Measurements from ENCODE around the gene GSG1L.

The GSG1L gene

GRCh38 chr16:28090646-28091377 lies 27.3 kb upstream of the GSG1L start:
- no peak for DNase-seq

- no peak for DNase-seq
Observed at GRCh38 chr16:28089992-28090365, 26.5 kb upstream of the GSG1L start.

DNA sequence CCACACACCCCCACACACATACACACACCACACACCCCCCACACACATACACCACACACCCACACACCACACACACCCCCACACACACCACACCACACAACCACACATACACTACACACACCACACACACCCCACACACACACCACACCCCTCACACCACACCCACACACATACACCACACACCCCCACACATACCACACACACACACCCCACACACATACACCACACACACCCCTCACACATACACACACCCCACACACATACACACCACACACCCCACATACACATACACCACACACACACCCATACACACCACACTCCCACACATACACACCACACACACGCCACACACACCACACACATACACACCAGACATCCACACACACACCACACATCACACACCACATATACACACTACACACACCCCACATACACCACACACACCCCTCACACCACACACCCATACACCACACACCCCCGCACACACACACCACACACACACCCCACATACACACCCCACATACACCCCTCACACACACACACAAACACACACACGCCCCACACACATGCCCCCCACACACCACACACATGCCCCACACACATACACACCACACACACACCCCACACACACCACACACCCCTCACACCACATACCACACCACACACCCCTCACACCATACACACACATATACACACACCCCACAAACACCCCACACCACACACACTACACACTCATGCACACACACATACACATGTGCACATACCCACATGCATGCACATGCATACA lies 25.9 kb upstream of the GSG1L start:
- no peak for DNase-seq

GRCh38 chr16:28087675-28088300 lies 24.3 kb upstream of the GSG1L start:
- no peak for DNase-seq

DNA sequence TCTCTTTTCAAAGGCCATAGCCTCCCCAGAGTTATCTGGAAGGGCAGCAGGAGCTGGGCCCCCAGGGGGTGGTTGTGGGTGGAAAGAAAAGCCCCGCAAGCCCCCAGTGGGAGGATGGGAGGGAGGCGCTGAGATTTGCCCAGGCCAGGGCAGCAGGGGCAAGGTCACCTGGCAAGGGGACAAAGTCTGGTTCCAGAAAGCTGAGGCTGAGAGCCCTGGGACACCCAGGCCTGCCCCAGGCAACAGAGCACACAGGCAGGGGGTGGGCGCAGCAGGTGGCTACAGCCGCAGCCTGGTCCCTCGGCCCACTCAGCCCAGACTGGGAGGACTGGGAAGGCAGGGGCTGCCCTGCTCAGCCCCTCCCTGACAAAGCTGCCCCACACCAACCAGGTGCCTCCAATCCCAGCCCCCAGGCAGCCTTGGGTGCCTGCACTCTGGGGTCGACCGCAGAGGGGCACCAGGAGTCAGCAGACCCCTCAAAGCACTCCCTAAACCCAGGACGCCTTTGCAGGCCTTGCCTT lies 23.7 kb upstream of the GSG1L start:
- no peak for DNase-seq

- no peak for DNase-seq
Observed at GRCh38 chr16:28086186-28087139, 22.9 kb upstream of the GSG1L start.

DNA sequence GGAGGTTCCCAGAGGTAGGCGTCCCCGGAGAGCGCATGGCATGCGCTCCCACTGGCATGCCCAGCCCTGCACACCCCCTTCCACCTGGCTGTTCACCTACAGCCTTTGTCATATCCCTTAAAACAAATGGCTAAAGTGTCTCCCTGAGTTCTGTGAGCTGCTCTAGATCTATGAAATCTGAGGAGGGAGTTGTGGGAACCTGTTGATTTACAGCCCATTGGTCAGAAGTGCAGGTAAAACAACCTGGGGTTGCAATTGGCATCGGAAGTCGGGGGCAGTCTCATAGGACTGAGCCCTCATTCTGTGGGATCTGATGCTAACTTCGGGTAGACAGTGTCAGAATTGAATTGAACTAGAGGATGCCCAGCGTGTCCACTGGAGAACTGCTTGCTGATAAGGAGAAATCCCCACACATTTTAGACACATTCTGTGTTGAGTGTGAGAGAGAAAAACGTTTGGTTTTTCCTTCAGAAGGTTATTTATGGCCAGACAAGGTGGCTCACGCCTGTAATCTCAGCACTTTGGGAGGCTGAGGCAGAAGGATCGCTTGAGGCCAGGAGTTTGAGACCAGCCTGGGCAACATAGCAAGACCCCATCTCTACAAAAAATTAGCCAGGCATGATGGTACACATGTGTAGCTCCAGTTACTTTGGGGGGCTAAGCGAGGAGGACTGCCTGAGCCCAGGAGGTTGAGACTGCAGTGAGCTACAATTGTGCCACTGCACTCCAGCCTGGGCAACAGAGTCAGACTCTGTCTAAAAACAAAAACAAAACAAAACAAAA lies 22.1 kb upstream of the GSG1L start:
- DNase-seq, result no peak

GRCh38 chr16:28084209-28084608 lies 20.7 kb upstream of the GSG1L start:
- DNase-seq, result no peak

DNA sequence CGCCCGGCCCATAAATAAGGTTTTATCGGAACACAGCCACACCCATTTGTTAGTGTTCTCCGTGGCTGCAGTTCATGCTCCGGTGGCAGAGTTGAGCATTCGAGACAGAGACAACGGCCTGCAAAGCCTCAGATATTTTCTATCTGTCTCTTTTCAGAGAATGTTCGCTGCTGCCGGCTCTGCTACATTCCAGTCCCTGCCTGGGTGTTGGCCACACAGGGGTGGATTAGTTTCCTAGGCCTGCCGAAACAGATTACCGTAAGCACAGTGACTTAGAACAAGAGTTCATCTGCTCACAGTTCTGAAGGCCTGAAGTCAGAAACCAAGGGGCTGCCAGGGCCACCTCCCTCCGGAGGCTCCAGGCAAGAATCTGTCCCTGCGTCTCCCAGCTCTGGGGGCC lies 19.1 kb upstream of the GSG1L start:
- no peak for DNase-seq

GRCh38 chr16:28081391-28081968 lies 18.0 kb upstream of the GSG1L start:
- no peak for DNase-seq

- no peak for DNase-seq
Observed at GRCh38 chr16:28078261-28078660, 14.7 kb upstream of the GSG1L start.

DNA sequence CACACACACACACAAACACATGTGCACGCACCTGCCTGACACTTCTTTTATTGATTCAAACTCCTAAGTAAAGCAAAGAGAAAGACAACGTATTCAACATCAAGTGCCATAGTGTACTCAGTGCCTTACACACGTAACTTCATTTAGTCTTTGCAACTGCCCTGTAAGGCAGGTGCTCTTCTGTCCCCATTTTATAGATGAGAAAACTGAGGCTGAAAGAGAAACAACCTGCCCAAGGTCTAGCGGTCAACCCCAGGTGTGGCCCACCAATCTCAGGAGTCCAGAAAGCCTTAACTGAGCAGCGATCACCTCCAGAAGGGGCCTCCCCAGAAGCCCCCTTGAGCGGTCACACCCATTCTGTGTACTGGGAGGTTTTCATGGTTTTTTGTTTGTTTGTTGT lies 10.3 kb upstream of the GSG1L start:
- DNase-seq, result no peak

- DNase-seq, result no peak
Observed at GRCh38 chr16:28072087-28072486, 8.6 kb upstream of the GSG1L start.

GRCh38 chr16:28069971-28070794 lies 6.7 kb upstream of the GSG1L start:
- peak; percentile 18 for DNase-seq

DNA sequence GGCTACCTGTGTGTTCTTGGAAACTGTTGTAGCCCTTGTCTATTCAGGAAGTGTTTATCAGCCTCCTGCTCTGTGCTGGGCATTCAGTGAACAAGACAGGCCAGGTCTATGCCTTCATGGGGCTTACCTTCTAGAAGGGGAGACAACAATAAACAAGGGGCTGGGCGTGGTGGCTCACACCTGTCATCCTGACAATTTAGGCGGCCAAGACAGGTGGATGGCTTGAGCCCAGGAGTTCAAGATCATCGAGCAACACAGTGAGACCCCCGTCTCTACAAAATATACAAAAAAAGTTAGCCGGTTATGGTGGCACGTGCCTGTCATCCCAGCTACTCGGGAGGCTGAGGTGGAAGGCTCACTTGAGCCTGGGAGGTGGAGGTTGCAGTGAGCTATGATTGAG lies 5.5 kb upstream of the GSG1L start:
- no peak for DNase-seq

- DNase-seq, result no peak
Observed at GRCh38 chr16:28067604-28068379, 4.3 kb upstream of the GSG1L start.

GRCh38 chr16:28064706-28065249 lies 1.3 kb upstream of the GSG1L start:
- DNase-seq, result no peak

- DNase-seq, result no peak
Observed at GRCh38 chr16:28064150-28064549, 636 bp upstream of the GSG1L start.

GRCh38 chr16:28062847-28063521 lies 530 bp downstream of the GSG1L start:
- no peak for DNase-seq

Measured in DMS 273 treated with DMSO at 0.1 percent for 48 hours (cell line).